ENCODE data around the gene COPS9.

Gene COPS9

GRCh38 chr2:240142859-240143258 lies 6.8 kb upstream of the COPS9 start:
- Histone ChIP-seq H3K4me3 (no peak overlapping the region), H3K4me2 (no peak overlapping the region)
- TF ChIP-seq Cebpa-rat (IDR thresholded peaks at IDR 0.05), result no peak

GRCh38 chr2:240142256-240142775 lies 6.2 kb upstream of the COPS9 start:
- no peaks in the 10 kb centered on the region for H3K27me3 ChIP-seq
- H4K20me1 ChIP-seq, result no peaks in the 10 kb centered on the region
- H3K27ac ChIP-seq, result no peak overlapping the region
- no peak for TF ChIP-seq Cebpa-rat (IDR thresholded peaks at IDR 0.05)
- H3K36me3 ChIP-seq, result no peaks in the 10 kb centered on the region
- H3K9ac ChIP-seq, result no peak overlapping the region
- no peaks in the 10 kb centered on the region for H3K9me3 ChIP-seq
- H3K4me2 ChIP-seq, result no peak overlapping the region
- peaks cover 15% of the 10 kb centered on the region for H3K4me1 ChIP-seq
- H3K4me3 ChIP-seq, result no peak overlapping the region

More at GRCh38 chr2:240142859-240143258, 6.8 kb upstream of the COPS9 start:
- H3K9me3 ChIP-seq, result no peaks in the 10 kb centered on the region
- no peak overlapping the region for H3K27ac ChIP-seq
- H3K27me3 ChIP-seq, result no peaks in the 10 kb centered on the region
- H3K4me1 ChIP-seq, result peaks cover 15% of the 10 kb centered on the region
- H4K20me1 ChIP-seq, result no peaks in the 10 kb centered on the region
- H3K36me3 ChIP-seq, result no peaks in the 10 kb centered on the region
- H3K9ac ChIP-seq, result no peak overlapping the region

DNA sequence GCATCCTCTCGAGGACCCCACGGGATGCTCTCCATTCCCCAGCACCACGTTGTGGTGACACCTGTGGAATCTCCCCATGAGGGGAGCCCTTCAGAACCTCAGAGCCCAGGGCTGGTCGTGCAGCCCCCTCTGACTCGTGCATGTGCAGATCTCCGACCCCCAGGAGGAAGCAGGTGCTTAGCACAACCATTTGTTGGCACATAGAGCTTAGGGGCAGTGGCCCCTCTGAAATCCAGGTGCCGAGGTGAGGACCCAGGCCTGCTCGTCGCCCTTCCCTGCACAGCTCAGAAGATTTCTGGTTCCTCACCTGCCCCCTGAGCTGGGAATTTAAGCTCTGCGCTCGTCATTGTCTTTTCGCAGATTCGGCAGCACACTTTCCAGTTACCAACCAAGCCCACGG lies 5.6 kb upstream of the COPS9 start:
- TF ChIP-seq Cebpa-rat (IDR thresholded peaks at IDR 0.05), result no peak
- Histone ChIP-seq H3K4me2 (no peak overlapping the region), H4K20me1 (no peaks in the 10 kb centered on the region), H3K27me3 (no peaks in the 10 kb centered on the region; the same call in 1 of the 2 replicates), H3K4me3 (no peak overlapping the region), H3K9ac (no peak overlapping the region), H3K27ac (no peak overlapping the region), H3K4me1 (peaks cover 18% of the 10 kb centered on the region), H3K36me3 (no peaks in the 10 kb centered on the region), H3K9me3 (no peaks in the 10 kb centered on the region)

DNA sequence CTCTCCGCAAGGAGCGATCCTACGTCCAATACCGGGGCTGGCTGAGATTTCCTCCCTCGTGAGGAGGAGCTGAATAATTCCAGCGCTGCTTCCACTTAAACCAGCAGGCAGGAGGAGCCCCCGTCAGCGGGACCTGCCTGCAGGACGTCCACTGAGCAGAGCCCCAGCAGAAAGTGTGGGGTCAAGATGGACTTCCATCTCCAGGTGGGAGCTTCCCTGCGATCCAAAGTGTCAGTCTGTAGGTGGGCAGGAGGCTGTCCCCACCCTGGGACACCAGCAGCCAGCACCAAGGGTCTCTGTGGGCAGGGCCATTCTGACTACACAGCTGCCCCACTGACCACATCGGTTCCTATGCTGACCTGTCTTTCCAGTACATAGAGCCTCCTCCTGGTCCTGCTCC lies 4.8 kb upstream of the COPS9 start:
- Histone ChIP-seq H3K4me2 (no peak overlapping the region), H3K9me3 (no peaks in the 10 kb centered on the region), H3K36me3 (no peaks in the 10 kb centered on the region), H3K4me1 (peaks cover 22% of the 10 kb centered on the region), H3K4me3 (no peak overlapping the region), H3K27ac (no peak overlapping the region), H3K9ac (no peak overlapping the region), H4K20me1 (no peaks in the 10 kb centered on the region), H3K27me3 (no peaks in the 10 kb centered on the region; the same call in 1 of the 2 replicates)
- TF ChIP-seq Cebpa-rat (IDR thresholded peaks at IDR 0.05), result no peak

DNA sequence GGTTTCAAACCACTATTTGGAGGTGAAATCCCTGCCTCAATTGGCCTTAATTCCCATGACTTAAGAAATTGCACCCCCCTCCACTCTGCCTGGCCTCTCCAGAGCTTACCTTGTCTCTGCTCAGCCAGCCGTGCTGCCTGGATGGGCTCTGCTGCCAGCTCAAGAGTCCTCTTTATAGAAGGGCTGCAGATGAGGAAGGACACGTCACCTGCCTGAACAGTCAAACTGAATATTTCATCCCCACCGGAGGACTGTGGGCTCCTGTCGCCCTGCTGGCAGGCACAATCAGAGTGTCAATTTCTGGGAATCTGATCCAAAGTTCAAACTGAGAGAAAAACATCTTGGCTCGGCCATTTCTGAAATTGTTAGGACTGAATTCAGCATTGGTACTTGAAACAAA lies 4.4 kb upstream of the COPS9 start, which contains the start of gene OTOS:
Gene OTOS, minus strand, starts transcription at position 148 of the 400 bp plus-strand sequence. CDS start 332 bp downstream, outside the sequence.
- Histone ChIP-seq H4K20me1 (peaks cover 2% of the 10 kb centered on the region; the same call in 1 of the 2 replicates), H3K9ac (no peak within 1 kb of the TSS), H3K4me2 (no peak within 1 kb of the TSS), H3K36me3 (no peaks in the 10 kb centered on the region), H3K27me3 (no peaks in the 10 kb centered on the region; the same call in 1 of the 2 replicates), H3K9me3 (no peaks in the 10 kb centered on the region), H3K27ac (no peak within 1 kb of the TSS), H3K4me3 (no peak within 1 kb of the TSS), H3K4me1 (peaks cover 23% of the 10 kb centered on the region)
- no peak for TF ChIP-seq Cebpa-rat (IDR thresholded peaks at IDR 0.05)

DNA sequence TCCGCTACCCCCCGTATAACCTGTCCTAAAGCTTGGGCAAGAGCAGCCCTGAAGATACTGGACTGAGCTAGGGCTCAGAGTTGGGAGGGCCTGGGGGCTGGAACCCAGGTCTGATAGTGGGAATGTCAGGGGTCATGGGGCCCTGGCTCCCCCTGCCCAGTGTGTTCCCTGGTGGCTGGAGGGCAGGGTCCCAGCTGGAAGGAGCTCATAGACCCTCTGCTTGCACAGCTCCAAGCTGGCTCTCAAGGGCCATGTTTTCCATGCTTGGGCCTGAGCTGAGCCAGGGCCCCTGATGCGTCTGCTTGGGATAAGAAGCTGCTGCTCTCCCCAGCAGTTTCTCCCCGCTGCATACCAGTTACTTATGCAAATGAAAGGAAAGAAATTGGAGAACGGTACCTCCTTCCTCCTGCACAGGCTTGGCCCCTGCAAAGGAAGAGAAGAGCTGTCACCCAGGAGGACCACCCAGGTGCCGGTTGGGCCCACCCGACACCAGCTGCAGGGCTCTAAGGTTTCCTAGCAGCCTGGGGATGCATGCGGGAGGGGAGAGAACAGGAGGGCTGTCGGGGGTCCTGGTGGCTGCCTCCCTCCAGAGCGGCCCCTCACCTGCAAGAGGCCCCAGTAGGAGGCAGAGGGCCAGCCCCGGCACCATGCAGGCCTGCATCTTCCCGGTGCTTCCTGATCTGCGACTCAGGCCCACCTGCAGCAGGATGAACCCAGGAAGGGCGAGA lies 3.7 kb upstream of the COPS9 start:
- TF ChIP-seq Cebpa-rat (IDR thresholded peaks at IDR 0.05), result no peak
- no peak overlapping the region for H3K9ac ChIP-seq
- no peak overlapping the region for H3K4me2 ChIP-seq

DNA sequence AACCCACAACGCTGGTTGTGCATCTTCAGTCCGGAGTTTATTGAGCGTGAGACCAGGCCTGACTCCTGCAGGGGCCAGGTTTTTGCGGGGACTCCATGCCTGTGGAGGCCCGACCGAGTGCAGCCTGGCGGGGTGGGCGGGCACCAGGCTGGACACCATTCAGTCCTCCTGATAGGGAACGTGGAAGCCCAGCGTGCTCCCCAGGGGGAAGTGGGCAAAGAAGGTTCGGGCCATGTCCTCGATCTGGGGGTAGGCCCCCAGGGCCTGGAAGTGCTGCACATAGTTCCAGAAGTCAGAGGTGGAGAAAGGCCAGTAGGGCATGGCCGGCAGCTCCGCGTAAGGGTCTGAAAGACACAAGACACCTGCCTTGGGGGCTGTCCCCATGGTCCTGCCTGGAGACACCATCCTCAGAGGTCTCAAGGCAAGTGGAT lies 2.9 kb upstream of the COPS9 start:
- H3K4me3 ChIP-seq, result no peak overlapping the region
- H3K27ac ChIP-seq, result no peak overlapping the region
- peaks cover 6% of the 10 kb centered on the region for H3K36me3 ChIP-seq
- no peaks in the 10 kb centered on the region; the same call in 1 of the 2 replicates for H3K27me3 ChIP-seq
- H3K4me2 ChIP-seq, result no peak overlapping the region
- TF ChIP-seq Cebpa-rat (IDR thresholded peaks at IDR 0.05), result no peak
- H4K20me1 ChIP-seq, result peaks cover 17% of the 10 kb centered on the region
- no peak overlapping the region for H3K9ac ChIP-seq
- no peaks in the 10 kb centered on the region for H3K9me3 ChIP-seq
- peaks cover 31% of the 10 kb centered on the region for H3K4me1 ChIP-seq

More for the DNA sequence above, 3.7 kb upstream of the COPS9 start:
- Histone ChIP-seq H3K4me1 (peaks cover 30% of the 10 kb centered on the region), H3K27ac (no peak overlapping the region), H4K20me1 (peaks cover 9% of the 10 kb centered on the region), H3K36me3 (no peaks in the 10 kb centered on the region), H3K4me3 (no peak overlapping the region), H3K27me3 (no peaks in the 10 kb centered on the region; the same call in 1 of the 2 replicates), H3K9me3 (no peaks in the 10 kb centered on the region)

DNA sequence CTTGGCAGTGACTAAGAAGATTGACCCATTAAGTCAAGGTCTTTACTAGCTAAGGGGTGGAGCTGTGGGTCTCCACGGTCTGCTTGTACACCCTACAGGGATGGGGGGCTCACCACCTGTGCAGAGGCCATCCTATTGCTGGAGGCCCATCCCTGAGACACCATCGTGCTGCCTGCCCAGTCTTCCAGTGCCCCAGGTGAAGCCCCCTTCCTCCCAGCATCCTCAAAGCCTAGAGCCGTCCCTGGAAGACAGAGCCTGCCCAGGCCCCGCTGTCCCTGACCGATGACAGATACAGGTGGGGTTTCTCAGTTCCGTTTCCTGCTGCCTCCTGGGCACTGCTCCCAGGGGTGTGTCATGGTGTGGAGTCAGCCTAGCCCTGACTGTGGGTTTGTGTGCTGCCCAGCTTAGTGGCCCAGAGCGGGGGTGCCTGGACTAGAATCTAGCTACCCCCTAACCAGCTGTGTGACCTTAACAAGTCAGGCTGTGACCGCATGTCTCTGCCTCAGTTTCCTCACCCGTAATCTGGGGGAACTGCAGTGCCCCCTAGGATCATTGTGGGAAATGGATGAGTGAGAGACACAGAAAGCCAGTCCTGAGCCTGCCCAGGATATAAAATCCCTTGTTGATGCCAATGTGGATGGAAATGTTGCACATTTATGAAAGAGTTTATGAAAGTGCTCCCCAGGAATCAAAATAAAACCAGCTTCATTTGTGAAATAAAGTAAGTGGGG lies 2.3 kb upstream of the COPS9 start:
- Histone ChIP-seq H3K4me3 (no peak overlapping the region), H3K9me3 (no peaks in the 10 kb centered on the region), H3K9ac (no peak overlapping the region), H3K4me2 (no peak overlapping the region), H3K36me3 (peaks cover 12% of the 10 kb centered on the region), H3K27me3 (no peaks in the 10 kb centered on the region; the same call in 1 of the 2 replicates), H3K27ac (no peak overlapping the region), H3K4me1 (peaks cover 28% of the 10 kb centered on the region), H4K20me1 (peaks cover 23% of the 10 kb centered on the region)
- TF ChIP-seq Cebpa-rat (IDR thresholded peaks at IDR 0.05), result no peak

DNA sequence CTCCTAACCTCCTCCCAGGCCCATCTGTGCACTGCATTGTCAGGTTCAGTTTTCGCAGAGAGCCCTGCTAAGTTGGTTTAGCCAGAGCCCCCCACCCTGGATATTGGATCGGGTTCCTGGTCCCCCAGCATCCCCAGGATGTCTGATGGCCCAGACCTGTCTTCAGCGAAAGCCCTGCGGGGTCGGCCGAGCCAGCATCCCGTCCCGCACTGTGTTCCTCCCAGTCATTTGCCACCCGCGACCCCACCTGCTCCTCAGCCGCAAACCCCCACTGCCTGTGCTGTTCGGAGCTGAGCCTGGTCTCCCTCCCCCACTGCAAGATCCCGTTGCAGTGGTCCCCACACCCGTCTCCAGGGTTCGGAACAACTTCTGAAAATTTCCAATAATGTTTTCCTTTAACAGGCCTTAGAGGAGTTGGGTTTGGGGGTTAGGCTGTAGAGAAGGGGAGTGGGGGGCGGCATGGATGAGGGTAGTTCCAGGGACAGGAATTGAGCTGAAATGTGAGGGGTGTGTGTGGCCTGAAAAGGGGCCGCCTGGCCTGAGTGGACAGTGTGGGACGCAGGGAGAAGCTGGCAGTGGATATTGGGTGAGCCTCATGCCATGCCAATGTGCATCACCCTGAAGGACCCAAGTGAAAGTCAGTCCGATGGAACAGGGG lies 1.6 kb upstream of the COPS9 start:
- Histone ChIP-seq H3K9me3 (no peaks in the 10 kb centered on the region), H3K27ac (no peak overlapping the region), H3K4me3 (no peak overlapping the region), H3K4me2 (no peak overlapping the region), H3K27me3 (no peaks in the 10 kb centered on the region; the same call in 1 of the 2 replicates), H3K9ac (no peak overlapping the region), H4K20me1 (peaks cover 25% of the 10 kb centered on the region), H3K36me3 (peaks cover 19% of the 10 kb centered on the region), H3K4me1 (peaks cover 28% of the 10 kb centered on the region)
- TF ChIP-seq Cebpa-rat (IDR thresholded peaks at IDR 0.05), result no peak

All from BLaER1 (cell line).